ENCODE results near the gene MED13L. TPM values are rescaled to one million over a fixed set of nuclear protein-coding genes. Genes with fewer than 3 reads are reported as not detected.
A peak's percentile ranks its signal among the peaks of the same experiment; 100 is the strongest.

Gene MED13L
- 179 TPM for total RNA-seq

- no peaks in the 10 kb centered on the region for H3K36me3 ChIP-seq (ENCODE audit: control insufficient read depth in 3 of 3, insufficient read depth in 3 of 3, low read length in 3 of 3)
- H3K4me1 ChIP-seq (ENCODE audit: control insufficient read depth in 3 of 3, insufficient read depth in 3 of 3, low read length in 3 of 3) = peaks cover 12 to 15% (median 13%) of the 10 kb centered on the region in 3 donors
- H3K9me3 ChIP-seq (ENCODE audit: control insufficient read depth in 3 of 3, low read length in 3 of 3) = no peaks in the 10 kb centered on the region
- H3K4me3 ChIP-seq (ENCODE audit: low read length in 3 of 3) = peak within 1 kb of the TSS; percentile 81 to 93 (median 90)
- H3K27me3 ChIP-seq (ENCODE audit: control insufficient read depth in 3 of 3, insufficient read depth in 3 of 3, low read length in 3 of 3) = no peaks in the 10 kb centered on the region
- peak within 1 kb of the TSS; percentile 92 for H3K27ac ChIP-seq (ENCODE audit: low read depth, low read length)
- peak within 1 kb of the TSS; percentile 76 to 92 (median 89) for H3K9ac ChIP-seq (ENCODE audit: low read depth in 1 of 3, low read length in 3 of 3)
Observed at GRCh38 chr12:116277467-116278278, at the start of gene MED13L. MED13L (minus strand) TSS chr12:116277693; CDS start chr12:116277131, 562 bp downstream.

- no peak overlapping the region for H3K4me3 ChIP-seq (ENCODE audit: low read length in 3 of 3)
- H3K36me3 ChIP-seq (ENCODE audit: control insufficient read depth in 3 of 3, insufficient read depth in 3 of 3, low read length in 3 of 3) = no peaks in the 10 kb centered on the region
- H3K9ac ChIP-seq (ENCODE audit: low read depth in 1 of 3, low read length in 3 of 3) = no peak overlapping the region
- peaks cover 5 to 11% (median 11%) of the 10 kb centered on the region in 3 donors for H3K4me1 ChIP-seq (ENCODE audit: control insufficient read depth in 3 of 3, insufficient read depth in 3 of 3, low read length in 3 of 3)
- H3K27ac ChIP-seq (ENCODE audit: low read depth, low read length) = no peak overlapping the region
- no peaks in the 10 kb centered on the region for H3K27me3 ChIP-seq (ENCODE audit: control insufficient read depth in 3 of 3, insufficient read depth in 3 of 3, low read length in 3 of 3)
- H3K9me3 ChIP-seq (ENCODE audit: control insufficient read depth in 3 of 3, low read length in 3 of 3) = no peaks in the 10 kb centered on the region
Observed at GRCh38 chr12:116325336-116325664, 47.8 kb upstream of the MED13L start.

DNA sequence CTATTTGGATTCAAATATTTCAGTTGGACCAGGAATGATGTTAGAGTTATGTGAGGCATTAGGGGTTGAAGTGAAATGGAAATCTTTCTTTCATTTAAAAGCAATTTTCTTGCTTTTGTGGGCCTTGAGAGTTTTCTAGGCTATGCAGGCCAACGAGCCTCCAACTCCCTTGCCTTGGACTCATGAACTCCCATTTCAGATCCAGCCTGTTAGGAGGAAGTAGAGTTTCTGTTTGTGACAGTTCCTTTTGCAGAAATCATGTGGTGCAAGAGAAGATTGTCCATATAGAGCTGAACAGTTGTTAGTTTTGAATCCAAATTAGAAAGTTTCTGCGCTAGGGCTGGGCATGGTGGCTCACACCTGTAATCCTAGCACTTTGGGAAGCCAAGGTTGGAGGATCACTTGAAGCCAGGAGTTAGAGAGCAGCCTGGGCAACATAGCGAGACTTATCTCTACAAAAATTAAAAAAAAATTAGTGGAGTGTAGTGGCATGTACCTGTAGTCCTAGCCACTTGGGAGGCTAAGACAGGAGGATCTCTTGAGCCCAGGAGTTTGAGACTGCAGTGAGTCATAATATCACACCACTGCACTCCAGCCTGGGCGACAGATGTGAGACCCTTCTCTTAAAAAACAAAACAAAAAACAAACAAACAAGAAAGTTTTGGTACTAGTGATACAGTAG lies 47.3 kb upstream of the MED13L start:
- Histone ChIP-seq H3K9ac (ENCODE audit: low read depth in 1 of 3, low read length in 3 of 3) (no peak overlapping the region), H3K36me3 (ENCODE audit: control insufficient read depth in 3 of 3, insufficient read depth in 3 of 3, low read length in 3 of 3) (no peaks in the 10 kb centered on the region), H3K4me1 (ENCODE audit: control insufficient read depth in 3 of 3, insufficient read depth in 3 of 3, low read length in 3 of 3) (peaks cover 9 to 15% (median 15%) of the 10 kb centered on the region in 3 donors), H3K27me3 (ENCODE audit: control insufficient read depth in 3 of 3, insufficient read depth in 3 of 3, low read length in 3 of 3) (no peaks in the 10 kb centered on the region), H3K27ac (ENCODE audit: low read depth, low read length) (no peak overlapping the region), H3K4me3 (ENCODE audit: low read length in 3 of 3) (no peak overlapping the region), H3K9me3 (ENCODE audit: control insufficient read depth in 3 of 3, low read length in 3 of 3) (no peaks in the 10 kb centered on the region)

DNA sequence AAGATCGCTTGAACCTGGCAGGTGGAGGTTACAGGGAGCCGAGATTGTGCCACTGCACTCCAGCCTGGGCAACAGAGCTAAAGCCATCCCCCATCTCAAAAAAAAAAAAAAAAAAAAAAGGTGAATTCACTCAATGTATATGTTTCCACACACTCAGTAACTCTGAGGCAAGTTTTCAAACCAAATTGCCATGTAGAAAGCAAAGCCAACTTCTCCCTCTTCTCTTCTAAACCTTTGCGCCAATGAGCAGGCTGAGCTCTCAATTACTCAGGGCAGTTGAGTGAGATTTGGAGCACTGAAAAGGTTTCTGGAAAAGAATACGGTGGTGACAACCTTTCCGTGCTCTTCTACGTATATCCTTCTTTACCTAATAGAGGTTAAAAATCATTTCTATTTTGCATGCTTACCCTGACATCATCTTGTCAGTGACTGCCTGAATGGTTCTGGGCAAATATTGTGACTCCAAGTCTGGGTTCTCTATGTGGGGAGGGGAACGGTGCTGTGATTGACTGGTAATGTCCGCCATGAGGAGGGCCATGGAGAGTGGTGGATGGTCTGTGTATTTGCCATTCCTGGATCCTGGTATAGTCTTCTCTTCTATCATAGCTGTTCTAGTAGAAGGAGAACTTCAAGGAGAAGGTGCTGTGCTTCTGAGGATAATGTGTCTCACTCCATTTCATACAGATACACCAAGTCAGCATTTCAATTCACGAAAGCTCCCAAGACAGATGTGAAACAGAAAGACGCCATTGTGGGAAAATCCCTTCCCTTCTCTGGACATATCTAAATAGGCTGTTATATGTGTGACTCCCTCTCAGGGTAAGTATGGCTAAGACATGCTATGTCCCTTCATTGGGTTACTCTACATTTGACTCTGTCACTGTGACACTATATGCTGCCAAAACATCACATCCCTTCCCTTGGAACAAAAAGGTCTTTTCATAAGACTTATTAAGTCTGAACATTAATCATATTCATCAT lies 46.2 kb upstream of the MED13L start:
- H3K27me3 ChIP-seq (ENCODE audit: control insufficient read depth in 3 of 3, insufficient read depth in 3 of 3, low read length in 3 of 3) = no peaks in the 10 kb centered on the region
- no peak overlapping the region for H3K9ac ChIP-seq (ENCODE audit: low read depth in 1 of 3, low read length in 3 of 3)
- no peaks in the 10 kb centered on the region for H3K36me3 ChIP-seq (ENCODE audit: control insufficient read depth in 3 of 3, insufficient read depth in 3 of 3, low read length in 3 of 3)
- no peak overlapping the region for H3K27ac ChIP-seq (ENCODE audit: low read depth, low read length)
- no peaks in the 10 kb centered on the region for H3K9me3 ChIP-seq (ENCODE audit: control insufficient read depth in 3 of 3, low read length in 3 of 3)
- H3K4me1 ChIP-seq (ENCODE audit: control insufficient read depth in 3 of 3, insufficient read depth in 3 of 3, low read length in 3 of 3) = peaks cover 18 to 26% (median 25%) of the 10 kb centered on the region in 3 donors
- no peak overlapping the region for H3K4me3 ChIP-seq (ENCODE audit: low read length in 3 of 3)

DNA sequence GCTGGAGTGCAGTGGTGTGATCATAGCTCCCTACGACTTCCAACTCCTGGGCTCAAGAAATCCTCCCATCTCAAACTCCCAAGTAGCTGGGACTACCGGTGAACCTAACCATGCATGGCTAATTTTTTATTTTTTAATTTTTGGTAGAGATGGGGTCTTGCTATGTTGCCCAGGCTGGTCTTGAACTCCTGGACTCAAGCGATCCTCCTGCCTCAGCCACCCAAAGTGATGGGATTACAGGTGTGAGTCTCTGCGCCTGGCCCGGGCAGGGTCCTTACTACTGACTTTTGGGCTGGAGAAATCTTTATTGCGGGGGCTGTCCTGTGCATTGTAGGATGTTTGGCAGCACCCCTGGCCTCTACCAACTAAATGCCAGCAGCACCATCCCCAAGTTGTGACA lies 44.4 kb upstream of the MED13L start:
- H3K4me1 ChIP-seq (ENCODE audit: control insufficient read depth in 3 of 3, insufficient read depth in 3 of 3, low read length in 3 of 3) = peaks cover 26 to 35% (median 31%) of the 10 kb centered on the region in 3 donors
- H3K36me3 ChIP-seq (ENCODE audit: control insufficient read depth in 3 of 3, insufficient read depth in 3 of 3, low read length in 3 of 3) = no peaks in the 10 kb centered on the region
- H3K4me3 ChIP-seq (ENCODE audit: low read length in 3 of 3) = no peak overlapping the region
- no peaks in the 10 kb centered on the region for H3K9me3 ChIP-seq (ENCODE audit: control insufficient read depth in 3 of 3, low read length in 3 of 3)
- no peaks in the 10 kb centered on the region for H3K27me3 ChIP-seq (ENCODE audit: control insufficient read depth in 3 of 3, insufficient read depth in 3 of 3, low read length in 3 of 3)
- H3K27ac ChIP-seq (ENCODE audit: low read depth, low read length) = no peak overlapping the region
- H3K9ac ChIP-seq (ENCODE audit: low read depth in 1 of 3, low read length in 3 of 3) = no peak overlapping the region

- peaks cover 26 to 35% (median 31%) of the 10 kb centered on the region in 3 donors for H3K4me1 ChIP-seq (ENCODE audit: control insufficient read depth in 3 of 3, insufficient read depth in 3 of 3, low read length in 3 of 3)
- peak overlapping the region in 1 of 3 donors; percentile 65 for H3K9ac ChIP-seq (ENCODE audit: low read depth in 1 of 3, low read length in 3 of 3)
Observed at GRCh38 chr12:116320791-116321217, 43.3 kb upstream of the MED13L start.

GRCh38 chr12:116319898-116320621 lies 42.6 kb upstream of the MED13L start:
- H3K27me3 ChIP-seq (ENCODE audit: control insufficient read depth in 3 of 3, insufficient read depth in 3 of 3, low read length in 3 of 3) = no peaks in the 10 kb centered on the region
- H3K4me1 ChIP-seq (ENCODE audit: control insufficient read depth in 3 of 3, insufficient read depth in 3 of 3, low read length in 3 of 3) = peaks cover 26 to 35% (median 31%) of the 10 kb centered on the region in 3 donors
- peak overlapping the region; percentile 25 to 65 (median 54) for H3K4me3 ChIP-seq (ENCODE audit: low read length in 3 of 3)
- no peaks in the 10 kb centered on the region for H3K9me3 ChIP-seq (ENCODE audit: control insufficient read depth in 3 of 3, low read length in 3 of 3)
- peak overlapping the region; percentile 89 for H3K27ac ChIP-seq (ENCODE audit: low read depth, low read length)
- no peaks in the 10 kb centered on the region for H3K36me3 ChIP-seq (ENCODE audit: control insufficient read depth in 3 of 3, insufficient read depth in 3 of 3, low read length in 3 of 3)
- peak overlapping the region; percentile 48 to 80 (median 65) for H3K9ac ChIP-seq (ENCODE audit: low read depth in 1 of 3, low read length in 3 of 3)

More at GRCh38 chr12:116320791-116321217, 43.3 kb upstream of the MED13L start:
- no peak overlapping the region for H3K4me3 ChIP-seq (ENCODE audit: low read length in 3 of 3)
- H3K27ac ChIP-seq (ENCODE audit: low read depth, low read length) = peak overlapping the region; percentile 89
- H3K36me3 ChIP-seq (ENCODE audit: control insufficient read depth in 3 of 3, insufficient read depth in 3 of 3, low read length in 3 of 3) = no peaks in the 10 kb centered on the region
- H3K9me3 ChIP-seq (ENCODE audit: control insufficient read depth in 3 of 3, low read length in 3 of 3) = no peaks in the 10 kb centered on the region
- no peaks in the 10 kb centered on the region for H3K27me3 ChIP-seq (ENCODE audit: control insufficient read depth in 3 of 3, insufficient read depth in 3 of 3, low read length in 3 of 3)

DNA sequence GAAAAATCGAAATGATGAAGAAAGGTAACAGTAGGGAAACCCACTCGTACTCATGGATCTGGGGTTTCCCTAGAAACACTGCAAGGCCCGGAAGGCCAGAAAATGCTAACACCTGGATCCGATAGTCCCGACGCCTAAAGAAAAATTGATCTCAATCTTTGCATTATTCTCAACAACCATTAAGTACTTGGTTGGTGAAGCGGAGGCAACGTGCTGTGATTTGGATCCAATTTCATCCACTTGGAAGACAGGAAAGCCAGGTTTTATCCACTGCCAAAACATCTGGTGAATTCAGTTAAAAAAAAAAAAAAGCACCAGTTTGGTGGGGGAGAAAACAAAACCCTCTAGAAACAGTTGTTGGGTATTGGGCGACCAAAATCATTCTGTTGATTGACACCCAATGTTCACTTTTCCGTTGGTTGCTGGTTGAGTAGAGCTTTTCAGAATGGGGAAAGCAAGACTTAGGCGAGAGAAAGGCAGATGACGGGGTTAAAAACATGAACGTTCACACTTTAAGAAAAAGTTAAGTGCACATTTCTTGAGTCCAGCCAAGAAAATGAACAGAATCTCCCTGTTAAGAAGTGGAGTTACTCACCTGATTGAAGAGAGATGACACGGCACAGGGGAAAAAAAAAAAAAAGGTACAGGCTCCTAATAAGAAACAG lies 41.9 kb upstream of the MED13L start:
- no peaks in the 10 kb centered on the region for H3K36me3 ChIP-seq (ENCODE audit: control insufficient read depth in 3 of 3, insufficient read depth in 3 of 3, low read length in 3 of 3)
- H3K4me1 ChIP-seq (ENCODE audit: control insufficient read depth in 3 of 3, insufficient read depth in 3 of 3, low read length in 3 of 3) = peaks cover 26 to 37% (median 31%) of the 10 kb centered on the region in 3 donors
- H3K9ac ChIP-seq (ENCODE audit: low read depth in 1 of 3, low read length in 3 of 3) = peak overlapping the region; percentile 48 to 80 (median 60)
- no peaks in the 10 kb centered on the region for H3K27me3 ChIP-seq (ENCODE audit: control insufficient read depth in 3 of 3, insufficient read depth in 3 of 3, low read length in 3 of 3)
- H3K9me3 ChIP-seq (ENCODE audit: control insufficient read depth in 3 of 3, low read length in 3 of 3) = no peaks in the 10 kb centered on the region
- peak overlapping the region; percentile 89 for H3K27ac ChIP-seq (ENCODE audit: low read depth, low read length)
- H3K4me3 ChIP-seq (ENCODE audit: low read length in 3 of 3) = peak overlapping the region; percentile 54 to 69 (median 65)

Measured in skeletal muscle tissue (tissue), 4 donors.